DOHH2 (cell line): ENCODE results near the gene TLCD5.

ENCODE experiments used
- CTCF ChIP-seq: fragments of 200-600 bp; sonication (generic); IDR thresholded peaks from one replicate; pipeline ENCODE4 v1.5.1; 2014; ENCODE audit warnings: antibody characterized with exemption, mild to moderate bottlenecking, low read depth, low read length; ENCODE audit not compliant: poor library complexity, severe bottlenecking
- EZH2phosphoT487 ChIP-seq: fragments of 200-600 bp; sonication (generic); IDR thresholded peaks from 2 replicates; pipeline ENCODE4 v1.6.1; 2017; ENCODE audit warnings: borderline replicate concordance, mild to moderate bottlenecking, antibody characterized with exemption, low read length, moderate library complexity, mixed read lengths

GRCh38 chr11:120318906-120319305 lies 6.2 kb upstream of the TLCD5 start:
- no peak for TF ChIP-seq CTCF
- TF ChIP-seq EZH2phosphoT487 = no peak
